ENCODE data around the gene SLC38A1. TPM values are rescaled to one million over a fixed set of nuclear protein-coding genes. Genes with fewer than 3 reads are reported as not detected.

The SLC38A1 gene
- total RNA-seq, 2 experiments from 2014 or later = 114 to 163 TPM

- Histone ChIP-seq H3K4me2 (ENCODE audit: low read length) (no peak overlapping the region), H3K27ac (ENCODE audit: low read depth, low read length, poor library complexity, severe bottlenecking) (no peak overlapping the region), H2AFZ (ENCODE audit: low read length) (no peak overlapping the region), H3K4me3 (ENCODE audit: low read depth, low read length, poor library complexity, severe bottlenecking) (no peak overlapping the region), H3K79me2 (ENCODE audit: insufficient read depth, low read depth, low read length) (no peaks in the 10 kb centered on the region), H3K36me3 (ENCODE audit: insufficient read depth, low read length) (no peaks in the 10 kb centered on the region), H3K4me1 (ENCODE audit: insufficient read depth, low read length, poor library complexity, severe bottlenecking) (no peaks in the 10 kb centered on the region), H3K9me2 (ENCODE audit: insufficient read depth, low read length) (no peaks in the 10 kb centered on the region), H3K9me3 (ENCODE audit: low read length) (no peaks in the 10 kb centered on the region), H4K20me1 (ENCODE audit: insufficient read depth, low read length) (no peaks in the 10 kb centered on the region)
- TF ChIP-seq EZH2phosphoT487 (IDR thresholded peaks at IDR 0.05; ENCODE audit: borderline replicate concordance, low read depth, low read length) = no peak
- TF ChIP-seq CTCF (conservative IDR thresholded peaks at IDR 0.05; ENCODE audit: low read length) = no peak
- ChIA-PET POLR2A (no interaction called here), CTCF (ENCODE audit: unreplicated experiment) (no interaction called here)
- intact Hi-C loops (cut with micrococcal nuclease; ENCODE audit: unreplicated experiment) = no loop called here
- no peak for DNase-seq (ENCODE audit: low spot score)
- no TSS peak for BruUV-seq (replicated peaks)
Observed at GRCh38 chr12:46134205-46134811, 134.5 kb downstream of the SLC38A1 start.

DNA sequence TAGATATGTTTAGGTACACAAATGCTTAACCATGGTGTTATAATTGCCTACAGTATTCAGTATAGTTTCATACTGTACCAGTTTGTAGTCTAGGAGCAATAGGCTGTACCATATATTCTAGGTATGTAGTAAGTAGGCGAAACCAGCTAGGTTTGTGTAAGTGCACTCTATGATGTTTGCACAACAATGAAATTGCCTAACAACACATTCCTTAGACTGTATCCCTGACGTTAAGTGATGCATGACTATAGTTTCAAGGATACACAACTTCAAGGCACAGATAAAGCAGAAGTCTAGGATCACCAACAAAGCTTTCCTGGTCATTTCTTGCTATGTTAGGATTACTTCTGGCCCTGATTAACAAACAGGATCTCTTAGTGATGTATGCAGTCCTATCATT is 135.1 kb downstream of the SLC38A1 start:
- no peaks in the 10 kb centered on the region for H3K79me2 ChIP-seq (ENCODE audit: insufficient read depth, low read depth, low read length)
- H3K9me3 ChIP-seq (ENCODE audit: low read length) = no peaks in the 10 kb centered on the region
- no peak overlapping the region for H3K4me2 ChIP-seq (ENCODE audit: low read length)
- BruUV-seq (replicated peaks) = no TSS peak
- H4K20me1 ChIP-seq (ENCODE audit: insufficient read depth, low read length) = no peaks in the 10 kb centered on the region
- CTCF ChIA-PET (ENCODE audit: unreplicated experiment) = no interaction called here
- H3K4me3 ChIP-seq (ENCODE audit: low read depth, low read length, poor library complexity, severe bottlenecking) = no peak overlapping the region
- H3K9me2 ChIP-seq (ENCODE audit: insufficient read depth, low read length) = no peaks in the 10 kb centered on the region
- POLR2A ChIA-PET = no interaction called here
- TF ChIP-seq EZH2phosphoT487 (IDR thresholded peaks at IDR 0.05; ENCODE audit: borderline replicate concordance, low read depth, low read length) = no peak
- no peak for TF ChIP-seq CTCF (conservative IDR thresholded peaks at IDR 0.05; ENCODE audit: low read length)
- DNase-seq (ENCODE audit: low spot score) = no peak
- intact Hi-C loops (cut with micrococcal nuclease; ENCODE audit: unreplicated experiment) = no loop called here
- H3K36me3 ChIP-seq (ENCODE audit: insufficient read depth, low read length) = no peaks in the 10 kb centered on the region
- H2AFZ ChIP-seq (ENCODE audit: low read length) = no peak overlapping the region
- H3K27ac ChIP-seq (ENCODE audit: low read depth, low read length, poor library complexity, severe bottlenecking) = no peak overlapping the region
- H3K4me1 ChIP-seq (ENCODE audit: insufficient read depth, low read length, poor library complexity, severe bottlenecking) = no peaks in the 10 kb centered on the region

Other genes starting within 250 kb of the SLC38A1 start
- gene SLC38A2, start 103.7 kb upstream of the SLC38A1 start, total RNA-seq (2014; rRNA removed; shearing (Covaris generic)) = 66.2 and 70.5 TPM in 2 replicates
- 93.5 and 107 TPM in 2 replicates for gene SLC38A2, start 103.7 kb upstream of the SLC38A1 start, total RNA-seq (2022)

Measured in OCI-LY7 (cell line).